Measurements from ENCODE around the gene PRDX3. TPM values are rescaled to one million over a fixed set of nuclear protein-coding genes. Genes with fewer than 3 reads are reported as not detected.

PRDX3 gene
- total RNA-seq, 4 donors from 2014 or later = 90.6 to 231 (median 141) TPM

DNA sequence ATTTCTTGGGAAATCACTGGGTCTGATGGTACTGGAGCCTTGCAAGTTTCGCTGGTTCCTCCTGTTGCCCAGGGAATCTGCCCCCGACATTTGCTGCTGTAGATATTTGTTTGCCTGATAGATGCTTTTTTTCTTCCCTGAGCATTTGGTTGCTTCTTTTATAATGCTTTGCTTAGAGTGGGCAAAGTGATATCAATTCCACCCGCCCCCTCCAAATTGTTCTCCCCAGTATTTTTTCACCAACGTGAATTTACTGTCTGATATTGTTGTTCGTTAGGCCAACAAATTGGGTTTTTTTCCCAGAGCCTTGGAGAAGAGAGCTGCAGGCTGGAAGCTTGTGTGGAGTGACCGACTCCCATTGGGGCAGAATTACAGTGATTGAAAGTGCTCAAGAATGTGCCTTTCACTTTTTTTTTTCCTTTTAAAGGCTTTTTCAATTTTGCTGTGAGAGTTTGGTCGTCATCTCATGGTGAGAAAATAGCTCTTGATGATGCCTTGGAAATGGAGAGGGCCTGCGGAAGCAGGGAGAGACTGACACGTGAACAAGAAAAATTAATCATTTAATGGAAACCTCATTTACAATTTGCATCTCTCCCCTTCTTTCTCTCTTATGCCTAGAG is 31.2 kb upstream of the PRDX3 start:
- DNase-seq = no peak
- intact Hi-C loops (cut with DNase I; ENCODE audit: low total_unique reads) = loop anchor here (5.0 kb wide), 1 partner anchor 42 kb away; no protein-coding TSS in a partner anchor
- Histone ChIP-seq H3K27me3 (no peaks in the 10 kb centered on the region), H3K9me3 (no peaks in the 10 kb centered on the region), H3K4me1 (peaks cover 0 to 6% of the 10 kb centered on the region in 2 donors), H3K4me3 (peak overlapping the region in 1 of 2 donors; percentile 90), H3K27ac (peak overlapping the region; percentile 99 to 100), H3K36me3 (no peaks in the 10 kb centered on the region)
- TF ChIP-seq, protein P1, sequence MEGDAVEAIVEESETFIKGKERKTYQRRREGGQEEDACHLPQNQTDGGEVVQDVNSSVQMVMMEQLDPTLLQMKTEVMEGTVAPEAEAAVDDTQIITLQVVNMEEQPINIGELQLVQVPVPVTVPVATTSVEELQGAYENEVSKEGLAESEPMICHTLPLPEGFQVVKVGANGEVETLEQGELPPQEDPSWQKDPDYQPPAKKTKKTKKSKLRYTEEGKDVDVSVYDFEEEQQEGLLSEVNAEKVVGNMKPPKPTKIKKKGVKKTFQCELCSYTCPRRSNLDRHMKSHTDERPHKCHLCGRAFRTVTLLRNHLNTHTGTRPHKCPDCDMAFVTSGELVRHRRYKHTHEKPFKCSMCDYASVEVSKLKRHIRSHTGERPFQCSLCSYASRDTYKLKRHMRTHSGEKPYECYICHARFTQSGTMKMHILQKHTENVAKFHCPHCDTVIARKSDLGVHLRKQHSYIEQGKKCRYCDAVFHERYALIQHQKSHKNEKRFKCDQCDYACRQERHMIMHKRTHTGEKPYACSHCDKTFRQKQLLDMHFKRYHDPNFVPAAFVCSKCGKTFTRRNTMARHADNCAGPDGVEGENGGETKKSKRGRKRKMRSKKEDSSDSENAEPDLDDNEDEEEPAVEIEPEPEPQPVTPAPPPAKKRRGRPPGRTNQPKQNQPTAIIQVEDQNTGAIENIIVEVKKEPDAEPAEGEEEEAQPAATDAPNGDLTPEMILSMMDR (IDR thresholded peaks at IDR 0.05) = no peak
- TF ChIP-seq POLR2A (IDR thresholded peaks at IDR 0.05) = no peak

DNA sequence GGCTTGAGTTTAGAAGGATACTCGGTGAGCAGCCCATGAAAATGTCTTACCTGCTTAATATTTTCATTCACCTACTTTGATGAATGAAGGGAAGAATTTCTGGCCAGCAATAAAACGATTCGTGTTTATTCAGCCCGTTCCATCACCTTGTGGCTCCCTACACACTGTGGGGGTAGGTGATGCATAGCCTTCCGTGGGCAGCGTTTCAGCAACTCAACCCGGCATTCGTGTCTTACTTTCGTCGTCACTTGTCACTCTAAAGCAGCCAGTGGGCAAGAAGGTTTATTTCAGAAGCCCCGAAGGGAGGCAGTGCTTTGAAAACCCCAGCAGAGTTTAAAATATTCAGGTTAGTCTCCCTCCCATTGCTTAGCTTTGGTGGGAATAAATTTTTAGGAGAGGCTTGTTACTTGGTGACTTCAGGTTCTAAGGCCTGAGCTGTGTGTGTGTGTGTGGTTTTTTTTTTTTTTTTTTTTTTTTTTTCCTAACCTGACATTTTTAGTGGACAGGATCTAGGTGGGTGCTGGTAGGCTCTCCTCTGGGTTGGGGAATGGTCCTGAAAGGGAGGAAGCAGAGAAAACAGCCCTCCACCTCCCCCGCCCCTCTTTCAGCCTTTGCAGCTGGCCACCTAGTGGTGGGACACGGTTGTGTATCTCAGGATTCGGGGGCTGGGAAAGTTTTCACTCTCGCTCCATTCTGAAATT is 30.6 kb upstream of the PRDX3 start:
- Histone ChIP-seq H3K27ac (peak overlapping the region; percentile 99 to 100), H3K4me1 (peaks cover 0 to 6% of the 10 kb centered on the region in 2 donors), H3K9me3 (no peaks in the 10 kb centered on the region), H3K36me3 (no peaks in the 10 kb centered on the region), H3K27me3 (no peaks in the 10 kb centered on the region), H3K4me3 (peak overlapping the region; percentile 70 to 90)
- DNase-seq = peak; percentile 64 to 77
- TF ChIP-seq, protein P1 (IDR thresholded peaks at IDR 0.05) = peak; percentile 63 to 82 (median 76)
- no peak for TF ChIP-seq POLR2A (IDR thresholded peaks at IDR 0.05)
- intact Hi-C loops (cut with DNase I; ENCODE audit: low total_unique reads) = loop anchor here (5.0 kb wide), 1 partner anchor 43 kb away; no protein-coding TSS in a partner anchor

DNA sequence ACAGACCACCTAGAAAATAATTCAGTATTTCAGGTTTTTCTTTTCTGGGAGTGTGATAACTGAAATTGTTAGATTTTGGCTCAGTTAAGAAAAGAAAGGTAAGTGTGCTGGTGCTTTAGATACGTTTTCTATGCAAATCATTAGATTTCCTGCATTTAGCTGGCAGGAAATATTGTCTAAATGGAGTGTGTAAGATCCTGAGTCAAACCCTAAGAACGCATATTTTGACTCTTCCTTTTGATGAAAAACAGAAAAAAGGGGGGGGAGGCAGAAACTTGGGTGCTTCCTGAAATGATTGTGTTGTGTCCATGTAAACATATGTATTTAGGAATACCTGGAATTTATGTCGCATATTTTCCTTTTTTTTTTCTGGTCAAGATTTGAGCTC is 29.9 kb upstream of the PRDX3 start:
- H3K36me3 ChIP-seq = no peaks in the 10 kb centered on the region
- TF ChIP-seq, protein P1 (IDR thresholded peaks at IDR 0.05) = no peak
- TF ChIP-seq POLR2A (IDR thresholded peaks at IDR 0.05) = peak in 1 of 2 donors; percentile 2
- H3K27me3 ChIP-seq = no peaks in the 10 kb centered on the region
- H3K27ac ChIP-seq = peak overlapping the region; percentile 99 to 100
- no peak for DNase-seq
- H3K9me3 ChIP-seq = no peaks in the 10 kb centered on the region
- H3K4me3 ChIP-seq = peak overlapping the region; percentile 70 to 90
- intact Hi-C loops (cut with DNase I; ENCODE audit: low total_unique reads) = loop anchor here (5.0 kb wide), 1 partner anchor 44 kb away; no protein-coding TSS in a partner anchor
- H3K4me1 ChIP-seq = peaks cover 0 to 6% of the 10 kb centered on the region in 2 donors

DNA sequence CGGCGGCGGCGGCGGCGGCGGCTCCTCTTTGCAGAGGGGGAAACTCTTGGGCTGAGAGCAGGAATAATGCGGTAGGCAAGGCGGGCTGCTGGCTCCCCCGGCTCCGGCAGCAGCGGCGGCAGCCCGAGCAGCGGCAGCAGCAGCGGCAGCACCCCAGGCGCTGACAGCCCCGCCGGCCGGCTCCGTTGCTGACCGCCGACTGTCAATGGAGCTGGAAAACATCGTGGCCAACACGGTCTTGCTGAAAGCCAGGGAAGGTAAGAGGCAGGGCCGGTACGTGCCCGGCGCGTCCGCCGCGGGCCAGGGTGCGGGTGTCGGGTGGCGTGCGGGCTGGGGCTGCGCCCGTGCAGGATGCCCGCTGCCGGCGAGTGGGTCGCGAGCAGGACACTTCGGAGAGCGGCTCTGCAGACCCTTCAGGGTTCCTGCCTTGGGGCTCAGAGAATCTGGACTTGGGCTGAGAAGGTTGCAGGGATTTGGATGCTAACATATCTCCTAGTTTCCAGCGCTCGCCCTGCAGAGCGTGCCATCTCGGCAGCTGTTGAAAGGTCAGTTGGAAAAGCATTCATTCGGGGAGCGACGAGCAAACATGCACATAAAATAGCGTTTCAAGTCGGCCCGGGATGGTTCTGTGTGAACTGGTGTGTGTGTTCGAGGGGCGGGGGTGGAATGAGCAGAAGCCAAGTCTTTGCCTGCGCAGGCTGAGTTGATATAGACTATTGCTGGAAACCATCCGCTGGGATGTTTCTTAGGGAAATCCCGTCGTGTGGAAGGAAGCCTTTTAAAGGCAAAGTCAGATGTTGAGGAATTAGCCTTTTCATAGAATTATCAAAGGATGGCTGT is 29.3 kb upstream of the PRDX3 start:
- H3K4me3 ChIP-seq = peak overlapping the region; percentile 70 to 90
- H3K27me3 ChIP-seq = no peaks in the 10 kb centered on the region
- peak overlapping the region; percentile 99 to 100 for H3K27ac ChIP-seq
- peak in 1 of 2 donors; percentile 5 for TF ChIP-seq POLR2A (IDR thresholded peaks at IDR 0.05)
- TF ChIP-seq, protein P1 (IDR thresholded peaks at IDR 0.05) = no peak
- DNase-seq = peak; percentile 52 to 61
- H3K36me3 ChIP-seq = no peaks in the 10 kb centered on the region
- H3K9me3 ChIP-seq = no peaks in the 10 kb centered on the region
- peaks cover 0 to 6% of the 10 kb centered on the region in 2 donors for H3K4me1 ChIP-seq
- intact Hi-C loops (cut with DNase I; ENCODE audit: low total_unique reads) = loop anchor here (5.0 kb wide), 1 partner anchor 44 kb away; no protein-coding TSS in a partner anchor

All from uterus (tissue), 4 donors.